GM18520 (cell line): ENCODE data around the gene DNAJB12.
"Not testable (repeated sequence)": the region's sequence is repeated elsewhere in the genome, so short reads cannot be mapped to it uniquely, and the experiment has no call there.

Experiments
- ATAC-seq: cut with Tn5 transposase; IDR thresholded peaks from one replicate; pipeline ENCODE4 v1.9.1; 2021; ENCODE audit not compliant: unreplicated experiment

DNAJB12 gene

DNA sequence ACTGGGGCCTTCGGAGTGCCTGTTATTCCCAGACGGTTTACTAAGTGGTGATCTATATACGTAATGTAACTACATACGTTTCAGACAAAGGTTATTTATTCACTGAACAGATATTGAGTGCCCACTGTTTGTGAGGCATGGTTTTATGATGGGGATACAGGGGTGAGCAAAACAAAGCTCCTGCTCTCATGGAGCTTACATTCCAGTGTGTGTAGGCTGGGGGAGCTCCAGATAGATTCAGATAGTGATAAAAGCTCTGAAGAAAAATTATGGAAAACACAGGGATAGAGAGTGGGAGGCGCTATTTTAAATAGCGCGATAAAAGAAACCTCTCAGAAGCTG is 466 bp upstream of the DNAJB12 start:
- no peak for ATAC-seq

- ATAC-seq, result no peak
Observed at GRCh38 chr10:72353965-72354355, 759 bp downstream of the DNAJB12 start.

DNA sequence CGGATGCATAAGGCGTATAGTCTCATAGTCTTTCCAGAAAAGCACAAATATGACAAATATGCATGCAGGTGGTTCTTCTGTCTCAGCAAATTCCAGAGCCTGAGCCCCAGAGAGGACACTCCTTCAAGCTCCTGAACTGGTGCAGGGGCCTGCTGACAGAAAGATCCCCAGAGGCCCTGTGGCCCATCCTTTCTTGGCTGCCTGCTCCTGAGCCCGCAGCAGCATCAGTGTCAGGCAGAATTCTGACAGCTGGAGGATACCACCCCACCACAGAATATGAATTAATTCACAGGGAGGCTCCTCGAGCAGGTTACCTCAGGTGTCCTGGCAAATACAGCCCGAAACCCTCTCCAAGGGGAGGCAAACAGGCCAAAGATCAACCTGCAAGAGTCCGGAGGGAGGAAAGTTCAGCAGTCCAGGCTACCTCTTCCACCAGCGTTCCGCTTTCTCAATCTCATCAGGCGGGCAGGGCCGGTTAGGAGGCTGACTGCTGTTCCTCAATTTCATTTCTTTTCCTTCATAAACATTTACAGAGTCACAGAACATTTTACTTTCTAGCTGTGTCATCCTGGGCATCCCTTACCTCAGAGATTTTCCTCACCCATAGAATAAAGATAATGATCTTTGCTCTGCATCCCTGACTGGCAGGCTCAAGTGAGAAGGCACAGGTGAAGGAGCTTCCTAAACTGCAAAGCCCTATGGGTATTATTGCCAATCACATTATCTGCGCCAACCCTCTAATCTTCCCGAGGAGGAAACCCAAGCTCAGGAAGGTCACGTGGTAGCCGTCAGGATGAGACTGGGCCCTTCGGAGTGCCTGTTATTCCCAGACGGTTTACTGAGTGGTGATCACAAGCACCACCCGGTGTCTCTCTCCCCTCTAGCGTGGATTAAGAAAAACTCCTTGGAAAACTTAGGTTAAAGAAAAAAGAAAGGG is 1.4 kb downstream of the DNAJB12 start:
- no peak for ATAC-seq

- no peak for ATAC-seq
Observed at GRCh38 chr10:72351479-72351878, 3.2 kb downstream of the DNAJB12 start.

- no peak for ATAC-seq
Observed at GRCh38 chr10:72349438-72349837, 5.3 kb downstream of the DNAJB12 start.

DNA sequence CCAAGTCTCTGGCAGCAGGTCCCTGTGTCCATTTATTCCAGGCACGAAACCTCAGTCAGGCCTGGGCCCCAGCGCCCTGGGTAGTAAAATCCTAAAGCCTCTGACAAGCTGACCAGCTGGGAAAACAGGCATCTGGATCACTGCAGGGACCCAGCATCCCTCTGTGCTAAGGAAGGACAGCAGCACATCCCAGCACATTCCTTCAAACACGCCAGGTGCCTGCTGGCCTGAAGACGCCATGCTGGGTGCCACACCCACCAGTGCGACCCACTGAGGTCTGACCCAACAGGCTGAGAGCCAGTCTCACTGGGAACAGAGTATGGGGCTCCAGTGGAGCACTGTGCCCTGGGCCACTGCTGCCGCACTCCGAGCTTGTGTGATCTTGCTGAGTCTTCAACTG is 6.4 kb downstream of the DNAJB12 start:
- ATAC-seq, result no peak

GRCh38 chr10:72346117-72346516 is 8.6 kb downstream of the DNAJB12 start:
- not testable (repeated sequence) for ATAC-seq

DNA sequence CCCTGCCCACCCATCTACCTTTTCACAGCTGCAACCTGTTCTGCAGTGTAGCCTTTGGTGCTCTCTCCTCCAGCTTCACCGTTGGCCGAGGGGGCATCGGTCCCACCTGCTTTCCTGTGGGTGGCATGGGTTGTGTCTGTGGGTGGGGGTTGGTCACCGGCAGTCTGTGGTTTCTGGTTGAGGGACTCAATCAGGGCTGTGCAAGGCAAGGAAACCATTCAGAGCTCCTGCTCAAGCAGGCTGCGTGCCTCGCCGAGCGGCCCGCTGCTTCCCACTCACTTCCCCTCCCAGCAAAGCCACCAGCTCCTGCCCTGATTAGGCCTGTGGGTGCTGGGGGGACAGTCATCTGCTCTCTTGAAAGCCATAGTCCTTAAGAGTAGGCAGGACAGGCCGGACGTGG is 9.8 kb downstream of the DNAJB12 start:
- no peak for ATAC-seq

- no peak for ATAC-seq
Observed at GRCh38 chr10:72342911-72343310, 11.8 kb downstream of the DNAJB12 start.

GRCh38 chr10:72340510-72341261 is 14.0 kb downstream of the DNAJB12 start:
- ATAC-seq, result no peak

DNA sequence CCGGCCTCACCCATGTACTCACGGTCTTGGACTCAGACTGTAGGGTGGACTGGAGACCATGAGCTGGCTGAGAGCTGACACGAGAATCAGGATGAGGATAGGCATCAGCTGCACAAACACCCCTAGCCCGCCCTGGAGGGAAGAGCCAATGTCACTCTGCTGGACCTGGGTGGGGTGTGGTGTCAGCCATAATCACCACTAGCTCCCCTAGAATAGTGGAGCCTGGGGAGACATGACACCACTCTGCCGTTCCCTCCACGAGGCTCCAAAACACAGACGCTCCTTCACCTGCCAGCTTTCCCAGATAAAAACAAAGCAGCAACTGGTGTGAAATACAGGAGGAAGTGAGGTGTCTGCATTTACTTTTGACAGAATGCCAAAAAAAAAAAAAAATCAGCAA is 16.5 kb downstream of the DNAJB12 start:
- ATAC-seq, result no peak

DNA sequence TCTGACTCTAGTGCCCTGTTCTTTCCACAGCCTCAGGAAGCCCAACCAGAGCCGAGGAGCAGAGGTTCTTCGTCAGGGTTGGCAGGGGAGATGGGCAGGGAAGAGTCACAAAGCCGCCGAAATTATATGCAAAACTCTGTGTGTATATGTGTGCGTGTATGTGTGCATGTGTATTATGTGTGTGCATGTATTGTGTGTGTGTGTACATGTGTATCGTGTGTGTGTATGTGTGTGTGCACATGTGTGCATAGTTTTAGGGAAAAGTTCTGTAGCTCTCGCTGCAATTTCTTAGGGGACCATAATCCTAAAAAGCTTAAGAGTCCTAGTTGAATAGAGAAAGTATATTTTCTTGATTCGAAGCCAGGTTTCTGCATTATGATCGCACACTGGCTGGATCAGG is 17.0 kb downstream of the DNAJB12 start:
- no peak for ATAC-seq

- ATAC-seq, result no peak
Observed at GRCh38 chr10:72337039-72337629, 17.6 kb downstream of the DNAJB12 start.

DNA sequence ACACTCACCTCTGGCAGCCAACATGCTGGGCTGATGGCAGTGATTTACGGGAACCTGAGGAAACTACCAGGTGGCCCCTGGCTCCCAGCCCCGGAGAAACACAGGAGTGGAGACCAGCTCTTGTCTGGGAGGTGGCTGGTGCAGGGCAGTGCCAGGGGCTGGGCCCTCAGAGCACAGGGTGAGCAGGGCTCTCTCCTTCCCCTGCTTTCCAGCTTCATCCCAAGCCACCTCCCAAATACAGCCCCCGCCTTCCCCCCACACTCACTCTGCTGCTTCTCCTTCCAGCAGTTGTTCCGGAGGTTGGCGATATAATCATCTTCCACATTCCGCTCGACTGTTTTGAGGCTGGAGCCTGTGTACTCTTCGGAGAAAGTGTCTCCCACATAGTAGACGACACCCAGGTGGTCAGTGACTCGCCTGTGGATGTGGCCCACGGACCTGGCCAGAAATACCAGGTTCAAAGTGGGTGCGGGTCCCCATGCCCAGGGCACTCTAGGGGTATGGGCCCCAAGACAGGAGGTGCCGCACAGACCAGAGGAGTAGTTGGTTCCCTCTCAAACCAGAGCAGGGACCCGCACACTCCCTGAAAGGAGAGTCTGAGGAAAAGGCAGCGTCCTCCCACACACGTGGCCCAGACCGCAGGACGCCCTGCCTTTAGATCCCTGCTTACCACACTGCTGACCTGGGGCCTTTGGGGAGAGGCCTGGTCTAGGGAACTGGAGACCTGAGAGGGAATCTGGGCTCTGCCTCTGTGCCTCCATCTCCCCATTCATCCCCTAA is 18.3 kb downstream of the DNAJB12 start:
- no peak for ATAC-seq

- ATAC-seq, result peak; percentile 3
Observed at GRCh38 chr10:72335394-72336258, 19.1 kb downstream of the DNAJB12 start.

- peak; percentile 39 for ATAC-seq
Observed at GRCh38 chr10:72334825-72335393, 19.8 kb downstream of the DNAJB12 start.

GRCh38 chr10:72334196-72334824 is 20.4 kb downstream of the DNAJB12 start:
- ATAC-seq, result no peak

GRCh38 chr10:72333112-72334015 is 21.4 kb downstream of the DNAJB12 start:
- ATAC-seq, result no peak
